ENCODE results near the gene CDK5.
A peak's percentile ranks its signal among the peaks of the same experiment; 100 is the strongest.
"Not testable (repeated sequence)": the region's sequence is repeated elsewhere in the genome, so short reads cannot be mapped to it uniquely, and the experiment has no call there.

The CDK5 gene

GRCh38 chr7:151033864-151034249, 23.8 kb downstream of the CDK5 start:
- DNase-seq (ENCODE audit: low spot score) = no peak

GRCh38 chr7:151032936-151033863, 24.5 kb downstream of the CDK5 start:
- no peak for DNase-seq (ENCODE audit: low spot score)

- DNase-seq (ENCODE audit: low spot score) = no peak
Observed at GRCh38 chr7:151031011-151031410, 26.7 kb downstream of the CDK5 start.

GRCh38 chr7:151028948-151029501, 28.7 kb downstream of the CDK5 start:
- DNase-seq (ENCODE audit: low spot score) = no peak

- DNase-seq (ENCODE audit: low spot score) = peak; percentile 98
Observed at GRCh38 chr7:151028131-151028947, 29.4 kb downstream of the CDK5 start, which contains the start of gene ABCB8. ABCB8 (plus strand) TSS chr7:151028450; CDS start chr7:151028516, 66 bp downstream.

GRCh38 chr7:151027728-151028130, 30.0 kb downstream of the CDK5 start:
- DNase-seq (ENCODE audit: low spot score) = not testable (repeated sequence)

GRCh38 chr7:151026771-151027727, 30.6 kb downstream of the CDK5 start:
- DNase-seq (ENCODE audit: low spot score) = not testable (repeated sequence)

GRCh38 chr7:151025924-151026671, 31.6 kb downstream of the CDK5 start:
- no peak for DNase-seq (ENCODE audit: low spot score)

- peak; percentile 30 for DNase-seq (ENCODE audit: low spot score)
Observed at GRCh38 chr7:151024435-151025056, 33.2 kb downstream of the CDK5 start, which contains the start of gene ATG9B. ATG9B (minus strand) TSS chr7:151024494; CDS start chr7:151024423, 71 bp downstream.

GRCh38 chr7:151023232-151023631, 34.5 kb downstream of the CDK5 start:
- DNase-seq (ENCODE audit: low spot score) = no peak

GRCh38 chr7:151020231-151020630, 37.5 kb downstream of the CDK5 start:
- no peak for DNase-seq (ENCODE audit: low spot score)

GRCh38 chr7:151019130-151019447, 38.6 kb downstream of the CDK5 start:
- no peak for DNase-seq (ENCODE audit: low spot score)

- no peak for DNase-seq (ENCODE audit: low spot score)
Observed at GRCh38 chr7:151018421-151019129, 39.1 kb downstream of the CDK5 start.

- DNase-seq (ENCODE audit: low spot score) = no peak
Observed at GRCh38 chr7:151017953-151018420, 39.7 kb downstream of the CDK5 start.

- no peak for DNase-seq (ENCODE audit: low spot score)
Observed at GRCh38 chr7:151017370-151017952, 40.2 kb downstream of the CDK5 start.

- DNase-seq (ENCODE audit: low spot score) = no peak
Observed at GRCh38 chr7:151016942-151017341, 40.8 kb downstream of the CDK5 start.

- DNase-seq (ENCODE audit: low spot score) = no peak
Observed at GRCh38 chr7:151016505-151016904, 41.2 kb downstream of the CDK5 start.

- no peak for DNase-seq (ENCODE audit: low spot score)
Observed at GRCh38 chr7:151015967-151016366, 41.7 kb downstream of the CDK5 start.

- DNase-seq (ENCODE audit: low spot score) = no peak
Observed at GRCh38 chr7:151014950-151015349, 42.7 kb downstream of the CDK5 start.

Data from SW480 (cell line).